ENCODE measurements around the gene MED29. TPM values are rescaled to one million over a fixed set of nuclear protein-coding genes. Genes with fewer than 3 reads are reported as not detected.

The MED29 gene
- total RNA-seq, 3 donors from 2014 or later (not counting 1 experiment from before 2014, with no cell fraction given): 37.5 to 49.1 (median 45.9) TPM

GRCh38 chr19:39435499-39436349 is 44.5 kb downstream of the MED29 start, which contains the start of gene RPS16:
TSS of gene RPS16 (minus strand) at chr19:39435949. CDS start at chr19:39435895, 54 bp downstream.
- peaks cover 28% of the 10 kb centered on the region for H3K36me3 ChIP-seq (ENCODE audit: control insufficient read depth, insufficient read depth, low read length)
- no peaks in the 10 kb centered on the region for H3K27me3 ChIP-seq (ENCODE audit: control insufficient read depth, insufficient read depth, low read length)
- under 1% methylated on average over 61 of the region's 61 CpGs for WGBS (ENCODE audit: insufficient coverage)
- no peaks in the 10 kb centered on the region for H3K9me3 ChIP-seq (ENCODE audit: control insufficient read depth, insufficient read depth, low read length)
- H3K27ac ChIP-seq (ENCODE audit: low read length): peak within 1 kb of the TSS; percentile 95
- intact Hi-C loops (cut with micrococcal nuclease): loop anchor here (1.0 to 2.0 kb wide), 4 partner anchors 10 to 95 kb away; partner anchors contain the start of genes MED29, PAF1, PLEKHG2 and SUPT5H
- Mint-ChIP-seq H3K27ac (peak within 1 kb of the TSS; percentile 96 to 98), H3K36me3 (peaks cover 13% of the 10 kb centered on the region), H3K9me3 (no peaks in the 10 kb centered on the region), H3K4me1 (peaks cover 27 to 36% of the 10 kb centered on the region in 2 donors), H3K27me3 (ENCODE audit: low read depth in 2 of 2) (peaks cover 0 to 3% of the 10 kb centered on the region in 2 donors), H3K4me3 (peak within 1 kb of the TSS; percentile 99)
- H3K4me3 ChIP-seq (ENCODE audit: low read length): peak within 1 kb of the TSS; percentile 76
- DNase-seq (peak; percentile 99), ATAC-seq (peak; percentile 94 to 99 (median 94))
- peaks cover 32% of the 10 kb centered on the region for H3K4me1 ChIP-seq (ENCODE audit: control insufficient read depth, insufficient read depth, low read length)
- no peak for TF ChIP-seq CTCF (IDR thresholded peaks at IDR 0.05)

- H3K4me3 Mint-ChIP-seq: peak overlapping the region; percentile 99
Measured at GRCh38 chr19:39436350-39436716, 45.2 kb downstream of the MED29 start.

GRCh38 chr19:39438270-39438934 is 47.2 kb downstream of the MED29 start:
- intact Hi-C loops (cut with micrococcal nuclease): no loop called here
- H3K27ac Mint-ChIP-seq: no peak overlapping the region
- ATAC-seq: no peak
- H3K4me3 Mint-ChIP-seq: no peak overlapping the region
- no peaks in the 10 kb centered on the region for H3K27me3 ChIP-seq (ENCODE audit: control insufficient read depth, insufficient read depth, low read length)
- H3K9me3 Mint-ChIP-seq: no peaks in the 10 kb centered on the region
- H3K9me3 ChIP-seq (ENCODE audit: control insufficient read depth, insufficient read depth, low read length): no peaks in the 10 kb centered on the region
- WGBS (ENCODE audit: insufficient coverage): 96% methylated on average over 8 of the region's 9 CpGs
- peaks cover 22 to 30% of the 10 kb centered on the region in 2 donors for H3K4me1 Mint-ChIP-seq
- H3K27me3 Mint-ChIP-seq (ENCODE audit: low read depth in 2 of 2): peaks cover 0 to 3% of the 10 kb centered on the region in 2 donors
- no peak for DNase-seq
- H3K36me3 ChIP-seq (ENCODE audit: control insufficient read depth, insufficient read depth, low read length): peaks cover 12% of the 10 kb centered on the region
- no peak overlapping the region for H3K27ac ChIP-seq (ENCODE audit: low read length)
- no peak for TF ChIP-seq CTCF (IDR thresholded peaks at IDR 0.05)
- H3K4me3 ChIP-seq (ENCODE audit: low read length): no peak overlapping the region
- peaks cover 26% of the 10 kb centered on the region for H3K4me1 ChIP-seq (ENCODE audit: control insufficient read depth, insufficient read depth, low read length)
- H3K36me3 Mint-ChIP-seq: peaks cover 8% of the 10 kb centered on the region

More at GRCh38 chr19:39436350-39436716, 45.2 kb downstream of the MED29 start:
- Mint-ChIP-seq H3K9me3 (no peaks in the 10 kb centered on the region), H3K4me1 (peaks cover 27 to 36% of the 10 kb centered on the region in 2 donors), H3K27me3 (ENCODE audit: low read depth in 2 of 2) (peaks cover 0 to 3% of the 10 kb centered on the region in 2 donors), H3K36me3 (peaks cover 13% of the 10 kb centered on the region), H3K27ac (peak overlapping the region; percentile 96 to 98)
- no peaks in the 10 kb centered on the region for H3K9me3 ChIP-seq (ENCODE audit: control insufficient read depth, insufficient read depth, low read length)
- no peak for ATAC-seq
- no peaks in the 10 kb centered on the region for H3K27me3 ChIP-seq (ENCODE audit: control insufficient read depth, insufficient read depth, low read length)
- H3K4me1 ChIP-seq (ENCODE audit: control insufficient read depth, insufficient read depth, low read length): peaks cover 26% of the 10 kb centered on the region
- intact Hi-C loops (cut with micrococcal nuclease): loop anchor here (1.0 to 2.0 kb wide), 3 partner anchors 9 to 96 kb away; partner anchors contain the start of genes MED29, PAF1 and SUPT5H
- peaks cover 28% of the 10 kb centered on the region for H3K36me3 ChIP-seq (ENCODE audit: control insufficient read depth, insufficient read depth, low read length)
- H3K27ac ChIP-seq (ENCODE audit: low read length): peak overlapping the region; percentile 95
- 18% methylated on average over 2 of the region's 2 CpGs for WGBS (ENCODE audit: insufficient coverage)
- DNase-seq: no peak
- H3K4me3 ChIP-seq (ENCODE audit: low read length): peak overlapping the region; percentile 76
- no peak for TF ChIP-seq CTCF (IDR thresholded peaks at IDR 0.05)
